Activated CD8-positive, alpha-beta memory T cell treated with anti-CD3 and anti-CD28 coated beads, Interleukin-2, amount 10 ng/mL, durations not matched to agents 7 days and 5 days (primary cell): ENCODE measurements around the gene TMEM221. TPM values are rescaled to one million over a fixed set of nuclear protein-coding genes. Genes with fewer than 3 reads are reported as not detected.

Experiments
- ATAC-seq: fragments of 150-1000 bp; cut with Tn5 transposase; one replicate; pipeline ENCODE4 v1.10.0; 2021; ENCODE audit warnings: moderate library complexity
- CTCF ChIA-PET: fragments of 350-600 bp; sonication (Branson Sonifier 250); formaldehyde crosslinking; loops from one replicate; lab custom pipeline; 2021; ENCODE audit warnings: antibody characterized with exemption; lab: Charles Lee
- DNase-seq: peaks from one replicate; pipeline ENCODE4 v3.0.0-alpha.2; 2020
- H3K27ac Mint-ChIP-seq: one replicate; pipeline ENCODE4 v1.8.0; 2021; ENCODE audit warnings: mild to moderate bottlenecking, mixed read lengths
- H3K27me3 Mint-ChIP-seq: one replicate; pipeline ENCODE4 v1.8.0; 2021; ENCODE audit warnings: mixed read lengths
- H3K36me3 Mint-ChIP-seq: one replicate; pipeline ENCODE4 v1.8.0; 2021; ENCODE audit warnings: mild to moderate bottlenecking, mixed read lengths
- H3K4me1 Mint-ChIP-seq: one replicate; pipeline ENCODE4 v1.8.0; 2021; ENCODE audit warnings: mixed read lengths
- H3K4me3 Mint-ChIP-seq: one replicate; pipeline ENCODE4 v1.8.0; 2021; ENCODE audit warnings: mild to moderate bottlenecking, moderate library complexity, mixed read lengths
- H3K9me3 Mint-ChIP-seq: one replicate; pipeline ENCODE4 v1.8.0; 2022; ENCODE audit warnings: low read depth, mixed read lengths
- total RNA-seq, 2 experiments: library from RNA; stranded (reverse); gene quantifications; one replicate each; pipeline ENCODE4 v1.2.3, GENCODE V29; 2021

The TMEM221 gene
- total RNA-seq, 2 experiments from 2014 or later: not detected

DNA sequence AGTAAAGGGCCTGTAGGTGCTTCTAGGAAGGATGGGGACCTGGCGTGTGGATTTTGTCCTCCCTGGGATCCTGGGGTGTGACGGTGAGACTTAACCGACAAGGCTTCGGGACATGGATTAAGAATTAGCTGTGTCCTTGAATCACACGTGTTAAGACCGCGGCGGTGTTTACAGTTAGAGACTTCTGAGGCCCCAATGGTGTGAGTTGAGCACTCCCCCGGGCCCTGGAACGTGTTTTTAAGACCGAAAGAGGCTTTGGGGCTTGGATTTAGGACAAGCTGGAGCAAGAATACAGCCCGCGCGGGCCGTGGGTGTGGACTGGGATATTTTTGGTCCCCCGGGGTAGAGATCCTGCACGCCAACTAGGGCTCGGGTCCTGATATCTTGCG is 20.6 kb upstream of the TMEM221 start:
- ATAC-seq (no peak), DNase-seq (no peak)
- peak overlapping the region; percentile 90 for H3K4me3 Mint-ChIP-seq
- H3K27ac Mint-ChIP-seq: no peak overlapping the region
- CTCF ChIA-PET: interaction anchor here (0.6 to 1.7 kb wide), 5 partner anchors 16 to 176 kb away, joined by 3 to 5 read pairs (median 4); partner anchors contain the start of gene TMEM221
- peaks cover 29% of the 10 kb centered on the region for H3K4me1 Mint-ChIP-seq
- peaks cover 11% of the 10 kb centered on the region for H3K27me3 Mint-ChIP-seq
- no peaks in the 10 kb centered on the region for H3K9me3 Mint-ChIP-seq
- H3K36me3 Mint-ChIP-seq: no peaks in the 10 kb centered on the region

DNA sequence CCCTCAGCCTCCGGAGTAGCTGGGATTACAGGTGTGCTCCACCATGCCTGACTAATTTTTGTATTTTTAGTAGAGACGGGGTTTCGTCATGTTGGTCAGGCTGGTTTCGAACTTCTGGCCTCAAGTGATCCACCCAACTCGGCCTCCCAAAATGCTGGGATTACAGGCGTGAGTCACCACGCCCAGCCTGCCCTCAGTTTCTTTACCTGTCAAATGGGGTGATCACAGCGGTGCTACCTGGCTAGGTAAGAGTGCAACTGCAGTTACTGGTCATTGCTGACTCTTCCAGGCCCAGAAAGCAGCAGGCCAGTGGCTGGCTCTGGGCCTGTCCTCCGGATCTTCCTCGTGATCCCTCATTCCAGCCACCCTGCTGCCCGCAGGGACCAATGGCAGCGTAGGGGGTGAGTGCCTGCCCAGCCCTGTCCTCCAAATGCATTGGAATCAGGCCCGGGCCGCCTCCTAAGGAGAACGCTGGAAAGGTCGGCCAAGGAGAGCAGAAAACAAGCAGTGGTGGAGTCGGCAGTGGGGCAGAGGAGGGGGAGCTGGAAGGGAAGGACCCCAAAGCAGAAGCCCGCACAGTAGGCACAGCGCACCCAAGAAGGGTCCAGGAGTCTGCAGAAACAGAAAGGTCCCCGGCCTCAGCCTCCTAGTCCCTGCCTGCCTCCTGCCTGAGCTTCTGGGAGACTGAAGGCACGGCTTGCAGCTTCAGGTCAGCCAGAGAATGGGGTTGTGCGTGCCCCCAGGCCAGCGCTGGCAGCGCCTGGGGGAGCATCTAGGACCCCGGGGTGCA is 20.0 kb upstream of the TMEM221 start:
- CTCF ChIA-PET: interaction anchor here (0.6 to 3.3 kb wide), 6 partner anchors 15 to 175 kb away, joined by 3 to 8 read pairs (median 4); partner anchors contain the start of gene TMEM221
- H3K4me1 Mint-ChIP-seq: peaks cover 26% of the 10 kb centered on the region
- H3K27ac Mint-ChIP-seq: no peak overlapping the region

DNA sequence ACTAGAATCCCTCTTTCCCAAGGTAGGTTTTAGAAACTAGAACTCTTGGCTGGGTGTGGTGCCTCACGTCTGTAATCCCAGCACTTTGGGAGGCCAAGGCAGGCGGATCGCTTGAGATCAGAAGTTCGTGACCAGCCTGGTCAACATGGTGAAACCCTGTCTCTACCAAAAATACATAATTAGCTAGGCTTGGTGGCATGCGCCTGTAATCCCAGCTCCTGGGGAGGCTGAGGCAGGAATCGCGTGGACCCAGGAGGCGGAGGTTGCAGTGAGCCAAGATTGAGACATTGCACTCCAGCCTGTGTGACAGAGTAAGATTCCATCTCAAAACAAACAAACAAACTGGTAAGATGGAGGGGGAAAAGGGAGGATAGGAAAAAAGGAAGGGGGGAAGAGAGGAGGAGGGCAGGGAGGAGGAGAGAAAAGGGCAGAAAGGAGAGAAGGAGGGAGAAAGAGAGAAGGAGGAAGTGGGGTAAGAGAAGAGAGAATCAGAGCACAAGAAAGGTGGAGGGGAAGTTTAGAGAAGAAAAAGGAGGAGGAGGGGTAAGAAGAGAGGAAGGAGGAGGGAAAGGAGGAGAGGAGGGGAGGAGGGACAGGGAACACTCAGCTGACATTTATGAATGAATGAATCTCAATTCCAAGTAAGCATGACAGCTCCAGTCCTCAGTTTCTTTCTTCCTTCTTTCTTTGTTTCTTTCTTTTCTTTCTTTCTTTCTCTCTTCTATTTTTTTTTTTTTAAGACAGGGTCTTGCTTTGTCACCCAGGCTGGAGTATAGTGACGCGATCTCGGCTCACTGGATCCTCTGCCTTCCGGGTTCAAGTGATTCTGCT is 19.2 kb upstream of the TMEM221 start:
- Mint-ChIP-seq H3K36me3 (no peaks in the 10 kb centered on the region), H3K4me3 (no peak overlapping the region), H3K27ac (no peak overlapping the region), H3K4me1 (peaks cover 18% of the 10 kb centered on the region), H3K9me3 (no peaks in the 10 kb centered on the region), H3K27me3 (peaks cover 11% of the 10 kb centered on the region)
- no peak for ATAC-seq
- DNase-seq: no peak
- CTCF ChIA-PET: interaction anchor here (1.7 to 3.5 kb wide), 5 partner anchors 26 to 154 kb away, joined by 4 to 28 read pairs (median 8); partner anchors contain the start of genes BST2 and MVB12A

More for the DNA sequence above, 20.0 kb upstream of the TMEM221 start:
- DNase-seq (no peak), ATAC-seq (no peak)
- H3K4me3 Mint-ChIP-seq: peak overlapping the region; percentile 90
- peaks cover 11% of the 10 kb centered on the region for H3K27me3 Mint-ChIP-seq
- no peaks in the 10 kb centered on the region for H3K9me3 Mint-ChIP-seq
- no peaks in the 10 kb centered on the region for H3K36me3 Mint-ChIP-seq

DNA sequence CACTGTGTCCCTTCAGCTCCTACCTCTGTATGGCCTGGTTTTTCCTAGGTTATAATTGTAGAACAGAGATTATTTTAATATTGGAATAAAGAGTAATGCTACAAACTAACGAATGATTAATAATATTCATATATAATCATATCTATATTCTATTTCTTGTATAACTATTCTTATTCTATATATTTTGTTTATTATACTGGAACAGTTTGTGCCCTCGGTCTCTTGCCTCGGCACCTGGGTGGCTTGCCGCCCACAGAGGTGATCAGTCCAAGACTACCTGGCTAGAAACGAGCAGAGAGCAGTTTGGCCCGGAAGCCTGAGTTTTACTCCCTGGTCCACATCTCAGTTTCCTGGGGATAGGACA is 18.0 kb upstream of the TMEM221 start:
- ATAC-seq (no peak), DNase-seq (no peak)
- CTCF ChIA-PET: interaction anchor here (0.5 to 3.5 kb wide), 24 partner anchors 10 to 1122 kb away, joined by 3 to 28 read pairs (median 5); partner anchors contain the start of genes BABAM1, BST2, MRPL34 and MVB12A
- Mint-ChIP-seq H3K36me3 (no peaks in the 10 kb centered on the region), H3K4me3 (no peak overlapping the region), H3K9me3 (no peaks in the 10 kb centered on the region), H3K27me3 (peaks cover 11% of the 10 kb centered on the region), H3K4me1 (peaks cover 12% of the 10 kb centered on the region), H3K27ac (no peak overlapping the region)

DNA sequence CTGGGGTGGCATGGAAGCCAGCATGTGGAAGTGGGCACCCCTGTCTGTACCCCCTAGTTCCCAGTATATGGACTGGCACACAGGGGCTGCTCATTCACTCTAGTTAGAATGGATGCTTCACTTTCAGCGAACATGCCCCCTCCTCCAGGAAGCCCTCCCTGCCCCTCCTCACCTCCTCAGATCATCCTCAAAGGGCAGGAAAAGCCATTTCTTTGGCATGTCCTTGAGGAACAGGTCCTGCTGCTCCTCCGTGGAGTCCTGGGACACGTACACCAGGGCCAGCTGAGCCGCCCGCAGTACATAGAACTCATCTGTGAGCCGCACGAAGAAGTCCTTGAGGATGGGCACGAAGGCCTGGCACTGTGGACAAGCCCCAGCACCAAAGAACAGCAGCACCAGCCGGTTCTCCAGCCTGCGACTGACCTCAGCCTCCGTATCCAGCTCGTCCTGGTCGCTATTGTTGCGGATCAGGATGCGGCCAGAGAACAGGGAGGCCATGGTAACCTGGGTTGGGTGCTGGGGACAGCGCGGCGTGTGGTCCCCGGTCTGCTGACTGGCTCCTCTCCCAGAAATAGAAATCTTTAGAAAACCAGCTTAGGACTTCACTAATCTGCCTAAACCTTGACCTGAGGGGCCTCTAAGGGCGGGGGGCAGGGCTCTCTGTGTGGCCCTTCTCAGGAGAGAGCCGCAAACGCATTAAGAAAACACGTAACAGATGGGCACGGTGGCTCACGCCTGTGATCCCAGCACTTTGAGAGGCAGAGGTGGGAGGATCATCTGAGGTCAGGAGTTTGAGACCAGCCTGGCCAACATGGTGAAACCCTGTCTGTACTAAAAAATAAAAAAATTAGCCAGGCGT is 12.1 kb upstream of the TMEM221 start, which contains the start of gene NXNL1:
NXNL1 (minus strand) TSS at position 555 of the 859 bp plus-strand sequence; CDS start at position 498, 57 bp downstream.
- H3K27ac Mint-ChIP-seq: no peak within 1 kb of the TSS
- no peaks in the 10 kb centered on the region for H3K9me3 Mint-ChIP-seq
- DNase-seq (no peak), ATAC-seq (no peak)
- CTCF ChIA-PET: no interaction called here
- no peaks in the 10 kb centered on the region for H3K36me3 Mint-ChIP-seq
- peaks cover 21% of the 10 kb centered on the region for H3K27me3 Mint-ChIP-seq
- H3K4me1 Mint-ChIP-seq: no peaks in the 10 kb centered on the region
- no peak within 1 kb of the TSS for H3K4me3 Mint-ChIP-seq

DNA sequence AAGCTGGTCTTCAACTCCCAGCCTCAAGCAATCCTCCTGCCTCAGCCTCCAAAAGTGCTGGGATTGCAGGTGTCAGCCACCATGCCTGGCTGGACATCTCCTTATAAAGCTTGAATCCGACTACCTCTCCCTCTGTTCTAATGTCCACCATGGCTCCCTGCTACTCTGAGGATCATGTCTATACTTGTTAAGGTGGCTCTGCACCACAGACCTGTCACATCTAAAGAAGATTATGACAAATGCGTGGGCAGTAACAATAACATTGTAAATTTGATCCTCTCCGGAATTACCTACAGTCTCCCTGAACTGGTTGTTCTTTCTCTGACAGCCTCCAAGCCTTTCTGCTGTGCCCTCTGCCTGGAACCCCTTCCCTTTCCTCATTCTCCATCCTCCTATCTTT is 10.5 kb upstream of the TMEM221 start:
- Mint-ChIP-seq H3K27ac (no peak overlapping the region), H3K36me3 (no peaks in the 10 kb centered on the region), H3K4me1 (no peaks in the 10 kb centered on the region), H3K9me3 (no peaks in the 10 kb centered on the region), H3K27me3 (peaks cover 32% of the 10 kb centered on the region), H3K4me3 (no peak overlapping the region)
- ATAC-seq: no peak
- CTCF ChIA-PET: interaction anchor here (1.0 to 1.3 kb wide), 3 partner anchors 30 to 114 kb away, joined by 3 read pairs; no protein-coding TSS in a partner anchor
- no peak for DNase-seq

DNA sequence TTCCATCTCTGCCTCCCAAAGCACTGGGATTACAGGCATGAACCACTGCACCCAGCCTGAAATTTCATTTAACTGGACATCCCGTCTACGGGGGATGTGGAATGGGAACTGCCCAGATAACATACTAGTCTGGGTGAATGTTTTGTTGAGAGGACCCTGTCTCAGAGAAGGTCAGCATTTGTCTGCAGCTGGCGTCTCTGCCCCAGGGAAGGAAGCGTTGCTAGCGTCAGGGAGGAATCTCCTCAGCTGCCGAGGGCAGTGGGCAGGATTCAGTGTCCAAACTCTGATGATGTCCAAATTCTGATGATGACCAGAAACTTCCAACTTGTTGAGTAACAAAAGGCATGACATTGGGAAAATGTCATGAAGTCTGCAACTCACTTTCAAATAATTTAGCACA is 9.1 kb upstream of the TMEM221 start:
- no peaks in the 10 kb centered on the region for H3K36me3 Mint-ChIP-seq
- H3K9me3 Mint-ChIP-seq: no peaks in the 10 kb centered on the region

DNA sequence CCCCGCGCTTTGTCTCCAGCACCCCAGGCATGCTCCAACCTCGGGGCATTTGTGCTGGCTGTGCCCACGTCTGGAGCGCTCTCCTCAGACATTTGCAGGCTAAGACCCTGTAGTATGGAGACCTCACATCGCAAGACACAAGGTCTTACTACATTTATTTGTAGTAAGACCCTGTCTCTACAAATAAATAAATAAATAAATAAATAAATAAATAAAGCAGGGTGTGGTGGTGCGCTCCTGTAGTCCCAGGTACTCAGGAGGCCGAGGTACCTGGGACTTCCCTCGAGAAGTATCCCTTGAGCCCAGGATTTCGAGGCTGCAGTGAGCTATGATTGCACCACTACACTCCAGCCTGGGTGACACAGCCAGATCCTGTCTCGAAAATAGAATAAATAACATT is 7.7 kb upstream of the TMEM221 start:
- no peaks in the 10 kb centered on the region for H3K9me3 Mint-ChIP-seq
- no peak overlapping the region for H3K4me3 Mint-ChIP-seq
- DNase-seq: no peak
- no peaks in the 10 kb centered on the region for H3K36me3 Mint-ChIP-seq
- peaks cover 38% of the 10 kb centered on the region for H3K27me3 Mint-ChIP-seq
- peaks cover 4% of the 10 kb centered on the region for H3K4me1 Mint-ChIP-seq
- ATAC-seq: no peak
- CTCF ChIA-PET: interaction anchor here (2.1 kb wide), 1 partner anchor 15 kb away, joined by 6 read pairs; no protein-coding TSS in a partner anchor
- H3K27ac Mint-ChIP-seq: no peak overlapping the region

More for the DNA sequence above, 9.1 kb upstream of the TMEM221 start:
- ATAC-seq (no peak), DNase-seq (no peak)
- no peaks in the 10 kb centered on the region for H3K4me1 Mint-ChIP-seq
- CTCF ChIA-PET: interaction anchor here (2.1 kb wide), 1 partner anchor 16 kb away, joined by 6 read pairs; no protein-coding TSS in a partner anchor
- H3K4me3 Mint-ChIP-seq: no peak overlapping the region
- no peak overlapping the region for H3K27ac Mint-ChIP-seq
- H3K27me3 Mint-ChIP-seq: peaks cover 38% of the 10 kb centered on the region

DNA sequence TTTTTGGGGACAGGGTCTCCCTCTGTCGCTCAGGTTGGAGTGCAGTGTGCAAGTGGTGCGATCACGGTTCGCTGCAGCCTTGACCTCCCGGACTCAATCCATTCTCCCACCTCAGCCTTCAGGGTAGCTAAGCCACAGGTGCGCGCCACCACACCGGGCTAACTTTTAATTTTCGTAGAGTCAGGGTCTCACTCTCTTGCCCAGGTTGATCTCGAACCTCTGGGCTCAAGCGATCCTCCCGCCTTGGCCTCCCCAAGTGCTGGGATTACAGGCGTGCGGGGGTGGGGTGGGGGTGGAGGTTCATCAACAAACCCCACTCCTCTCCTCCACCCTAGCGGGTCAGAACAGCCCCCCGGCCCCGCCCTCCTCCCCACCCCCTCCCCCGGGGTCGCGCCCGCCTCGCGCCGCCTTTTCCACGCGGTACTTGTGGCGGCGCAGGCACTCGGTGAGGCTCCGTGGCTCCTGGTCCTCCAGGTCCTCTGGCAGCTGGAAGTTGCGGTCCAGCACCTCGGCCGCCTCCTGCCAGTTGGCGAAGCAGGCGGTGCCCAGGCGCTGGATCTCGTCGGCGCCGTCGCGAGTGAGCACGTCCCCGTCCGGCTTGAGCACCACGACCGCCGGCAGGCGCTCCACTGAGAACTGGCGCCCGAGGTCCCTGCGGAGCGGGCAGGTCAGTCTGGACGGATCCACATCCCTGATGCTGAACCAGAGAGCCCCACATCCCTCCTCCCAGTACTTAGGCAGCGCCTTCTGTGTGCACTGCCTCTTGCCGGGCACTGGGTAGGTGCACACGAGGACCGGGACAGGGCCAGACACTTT is 7.0 kb upstream of the TMEM221 start:
- CTCF ChIA-PET: interaction anchor here (1.1 to 2.1 kb wide), 4 partner anchors 11 to 151 kb away, joined by 3 to 7 read pairs (median 4); no protein-coding TSS in a partner anchor
- Mint-ChIP-seq H3K9me3 (no peaks in the 10 kb centered on the region), H3K4me3 (no peak overlapping the region), H3K4me1 (peaks cover 8% of the 10 kb centered on the region), H3K27me3 (peaks cover 38% of the 10 kb centered on the region), H3K27ac (no peak overlapping the region), H3K36me3 (no peaks in the 10 kb centered on the region)
- DNase-seq: no peak
- no peak for ATAC-seq

DNA sequence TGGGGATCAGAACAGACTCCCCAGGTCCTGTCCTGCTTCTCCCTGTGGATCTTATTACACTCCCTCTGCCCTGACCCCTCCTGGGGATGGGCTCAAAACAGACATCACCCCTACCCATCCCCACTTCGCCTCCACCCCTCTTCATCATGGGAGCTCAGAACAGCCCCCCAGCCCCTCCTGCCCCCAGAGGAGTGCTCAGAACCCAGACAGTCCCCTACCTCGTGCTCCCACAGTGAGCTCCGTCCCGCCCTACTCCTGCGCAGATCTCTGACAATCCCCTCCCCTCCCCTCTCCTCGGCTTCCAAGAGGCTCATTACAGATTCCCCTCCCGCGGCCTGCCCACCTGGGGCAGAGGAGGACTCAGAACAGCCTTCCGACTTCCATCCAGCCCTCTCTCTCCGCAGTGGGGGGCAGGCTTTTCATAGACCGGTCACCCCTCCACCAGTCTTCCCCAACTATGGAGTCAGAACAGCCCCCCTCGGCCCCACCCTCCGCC is 6.2 kb upstream of the TMEM221 start:
- CTCF ChIA-PET: interaction anchor here (0.7 to 1.4 kb wide), 8 partner anchors 11 to 168 kb away, joined by 3 to 7 read pairs (median 4); no protein-coding TSS in a partner anchor
- Mint-ChIP-seq H3K4me1 (peaks cover 16% of the 10 kb centered on the region), H3K36me3 (no peaks in the 10 kb centered on the region), H3K9me3 (no peaks in the 10 kb centered on the region), H3K4me3 (no peak overlapping the region), H3K27me3 (peaks cover 45% of the 10 kb centered on the region), H3K27ac (no peak overlapping the region)
- DNase-seq: no peak
- no peak for ATAC-seq

DNA sequence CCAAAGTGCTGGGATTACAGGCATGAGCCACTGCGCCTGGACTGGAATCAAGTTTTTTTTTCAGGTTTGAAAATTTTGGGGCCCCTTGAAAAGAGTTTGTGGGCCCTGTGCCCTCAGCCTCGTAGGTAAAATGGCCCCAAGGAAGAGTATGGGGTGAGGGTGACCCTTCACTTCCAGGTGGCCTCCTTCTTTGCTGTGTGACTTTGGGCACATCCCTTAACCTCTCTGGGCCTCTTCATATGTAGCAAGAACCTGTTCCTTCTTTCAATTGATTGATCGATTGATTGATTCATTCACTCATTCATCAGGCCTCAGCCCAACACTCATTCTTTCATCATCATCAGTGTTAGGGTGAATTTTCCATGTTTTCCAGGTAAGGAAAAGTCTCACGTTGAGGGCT is 3.4 kb upstream of the TMEM221 start:
- CTCF ChIA-PET: interaction anchor here (1.1 to 1.6 kb wide), 3 partner anchors 14 to 122 kb away, joined by 3 to 4 read pairs (median 3); no protein-coding TSS in a partner anchor
- Mint-ChIP-seq H3K27me3 (peaks cover 45% of the 10 kb centered on the region), H3K4me3 (no peak overlapping the region), H3K36me3 (no peaks in the 10 kb centered on the region), H3K9me3 (no peaks in the 10 kb centered on the region), H3K27ac (no peak overlapping the region), H3K4me1 (peaks cover 22% of the 10 kb centered on the region)
- DNase-seq (no peak), ATAC-seq (no peak)
